GM19372 (cell line): ENCODE measurements around the gene SH3PXD2B.

Source experiments
- ATAC-seq: cut with Tn5 transposase; IDR thresholded peaks from one replicate; pipeline ENCODE4 v1.9.1; 2021; ENCODE audit warnings: mild to moderate bottlenecking, low read depth, moderate library complexity; ENCODE audit not compliant: unreplicated experiment

SH3PXD2B gene

GRCh38 chr5:172455087-172455381, 709 bp upstream of the SH3PXD2B start:
- ATAC-seq, result no peak

- ATAC-seq, result no peak
Observed at GRCh38 chr5:172453986-172454357, 353 bp downstream of the SH3PXD2B start.

GRCh38 chr5:172453206-172453985, 929 bp downstream of the SH3PXD2B start:
- no peak for ATAC-seq

- no peak for ATAC-seq
Observed at GRCh38 chr5:172452398-172453205, 1.7 kb downstream of the SH3PXD2B start.

GRCh38 chr5:172451771-172452197, 2.5 kb downstream of the SH3PXD2B start:
- no peak for ATAC-seq

- ATAC-seq, result no peak
Observed at GRCh38 chr5:172450861-172451695, 3.2 kb downstream of the SH3PXD2B start.

DNA sequence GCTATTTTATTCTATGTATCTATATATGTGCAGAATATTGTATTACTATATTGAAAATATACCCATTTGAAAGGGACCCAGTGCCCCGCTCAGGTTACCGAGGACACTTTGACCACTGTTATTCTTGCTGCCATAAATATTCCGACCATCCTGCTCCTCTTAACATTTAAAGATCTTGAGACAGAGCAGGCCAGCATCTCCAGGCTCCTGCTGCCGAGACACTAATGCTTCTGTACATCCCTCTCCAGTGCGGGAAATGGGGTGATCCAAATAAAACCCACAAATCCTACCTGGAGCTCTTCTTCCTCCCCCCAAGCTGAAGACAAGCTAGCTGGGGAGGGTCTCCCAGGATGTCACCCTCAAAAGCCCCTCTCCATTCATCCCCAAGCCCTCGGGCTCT, 3.9 kb downstream of the SH3PXD2B start:
- no peak for ATAC-seq

- ATAC-seq, result no peak
Observed at GRCh38 chr5:172448999-172449398, 5.3 kb downstream of the SH3PXD2B start.

DNA sequence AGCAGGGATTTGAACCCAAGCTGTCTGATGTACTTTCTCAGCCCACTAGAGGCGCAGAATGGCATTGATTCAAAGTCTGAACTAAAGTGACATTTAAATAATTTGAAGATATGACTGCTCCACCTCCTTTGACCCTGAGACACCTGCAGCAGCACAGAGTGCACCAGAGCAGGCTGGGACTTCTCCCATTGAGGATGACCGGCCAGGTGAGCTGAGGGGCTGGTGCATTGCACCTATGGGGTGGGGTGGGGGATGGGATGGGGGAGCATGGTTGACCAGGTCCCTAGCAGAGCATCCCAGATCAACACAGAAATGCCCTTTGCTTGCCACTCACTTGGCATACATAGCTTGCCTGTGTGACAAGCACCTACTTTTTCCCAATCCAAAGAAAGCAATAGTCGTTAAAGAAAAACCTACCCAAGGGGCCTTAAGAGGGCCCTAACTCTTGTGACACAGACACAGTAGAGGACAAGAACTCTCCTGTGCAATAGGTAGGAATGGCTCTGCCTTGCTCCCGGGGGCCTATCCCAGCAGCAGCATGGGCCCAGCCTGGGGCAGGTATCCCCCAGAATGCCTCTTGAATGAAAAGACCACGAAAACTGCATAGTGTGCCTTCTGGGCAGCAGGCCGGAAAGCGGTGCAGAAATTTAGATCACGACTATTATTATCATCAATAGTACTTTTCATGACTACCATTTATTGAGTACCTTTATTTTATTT, 6.5 kb downstream of the SH3PXD2B start:
- no peak for ATAC-seq

- no peak for ATAC-seq
Observed at GRCh38 chr5:172446336-172447051, 7.8 kb downstream of the SH3PXD2B start.

- no peak for ATAC-seq
Observed at GRCh38 chr5:172445866-172446265, 8.5 kb downstream of the SH3PXD2B start.

DNA sequence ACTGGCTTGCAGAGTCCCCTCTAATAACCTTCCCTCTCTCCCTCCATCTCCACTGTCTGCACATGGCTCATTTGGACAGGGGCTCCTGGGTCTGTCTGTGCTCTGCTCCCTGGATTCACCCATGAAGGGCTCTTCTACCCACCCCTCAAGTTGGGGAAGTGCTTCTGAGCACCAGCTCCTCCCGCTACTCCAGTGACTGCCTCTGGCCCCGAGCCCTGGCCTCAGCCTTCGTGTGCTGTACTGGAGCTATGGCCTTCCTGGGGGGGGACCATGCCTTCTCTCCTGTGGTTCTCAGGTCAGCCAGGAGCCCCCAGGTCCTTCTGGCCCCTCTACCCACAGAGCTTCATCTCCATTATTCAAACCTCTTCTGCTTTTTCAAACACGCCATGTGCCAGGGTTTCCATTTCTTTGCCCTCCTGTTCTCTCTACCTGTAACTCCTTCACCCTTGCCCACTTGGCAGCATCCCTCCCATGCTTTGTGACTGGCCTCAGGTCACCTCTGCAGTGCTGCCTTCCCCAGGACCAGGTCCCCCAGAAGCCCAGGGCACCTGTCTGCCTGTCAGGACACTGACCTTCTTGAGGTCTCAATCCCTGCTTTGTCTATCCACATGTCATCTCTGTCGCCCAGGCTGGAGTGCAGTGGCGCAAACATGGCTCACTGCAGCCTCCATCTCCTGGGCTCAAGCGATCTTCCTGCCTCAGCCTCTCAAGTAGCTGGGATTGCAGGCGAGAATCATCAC, 9.5 kb downstream of the SH3PXD2B start:
- no peak for ATAC-seq

DNA sequence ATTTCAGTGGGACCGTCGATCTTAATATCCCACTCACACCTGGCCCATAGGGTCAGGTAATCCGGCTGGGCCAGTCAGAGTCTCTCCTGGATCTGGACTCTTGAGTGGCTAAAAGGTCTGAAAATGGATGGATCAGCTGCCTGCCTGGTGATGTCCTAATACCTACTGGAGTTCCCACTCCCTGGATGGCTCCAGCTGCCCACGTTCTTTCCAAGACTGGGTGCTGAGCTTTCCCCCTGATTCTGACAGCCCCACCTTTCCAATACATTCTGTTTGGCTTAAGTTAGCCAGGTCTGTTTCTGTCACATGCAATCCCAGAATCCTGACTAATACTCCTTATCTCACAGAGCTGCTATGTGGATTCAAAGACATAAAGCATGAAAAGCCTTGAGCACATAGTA, 10.2 kb downstream of the SH3PXD2B start:
- ATAC-seq, result no peak

GRCh38 chr5:172443441-172444109, 10.8 kb downstream of the SH3PXD2B start:
- ATAC-seq, result no peak

DNA sequence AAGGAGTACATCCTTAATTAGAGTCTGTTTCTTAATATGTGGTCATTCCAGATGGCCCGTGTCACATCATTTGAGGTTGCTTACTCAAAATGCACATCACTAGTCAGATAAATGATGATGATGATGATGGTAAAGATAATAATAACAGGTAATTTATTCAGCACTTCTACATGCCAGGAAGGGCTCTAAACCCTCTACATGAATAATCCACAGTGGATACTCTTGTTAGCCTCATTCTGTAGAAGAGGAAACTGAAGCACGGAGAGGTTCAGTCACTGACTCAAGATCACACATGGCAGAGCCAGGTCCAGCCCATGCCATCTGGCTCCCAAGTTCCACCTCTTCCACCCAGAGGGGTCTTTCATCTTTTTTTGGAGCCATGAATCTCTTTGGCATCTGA, 11.7 kb downstream of the SH3PXD2B start:
- ATAC-seq, result no peak

DNA sequence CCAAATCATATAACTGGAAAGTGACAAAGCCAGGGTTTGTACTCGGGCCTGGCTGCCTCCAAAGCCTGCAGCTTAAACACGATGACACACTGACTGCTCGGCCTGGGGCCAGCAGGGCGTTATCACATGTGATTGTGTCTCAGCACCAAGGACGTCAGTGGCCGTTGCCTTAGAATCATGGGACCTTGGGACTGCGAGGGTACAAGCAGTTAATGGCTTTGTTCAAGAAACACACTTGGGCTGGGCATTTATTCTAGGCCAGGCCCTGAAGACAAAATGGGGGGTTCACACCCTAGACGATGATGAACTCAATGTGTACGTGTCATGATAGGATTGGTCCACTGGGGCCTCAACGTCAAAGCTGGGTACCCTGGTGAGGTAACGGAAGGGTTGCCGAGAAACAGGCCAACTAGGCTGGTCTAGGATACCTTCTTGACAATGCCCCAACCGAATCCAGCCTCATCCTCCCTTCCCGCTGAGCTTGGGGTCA, 13.0 kb downstream of the SH3PXD2B start:
- no peak for ATAC-seq

DNA sequence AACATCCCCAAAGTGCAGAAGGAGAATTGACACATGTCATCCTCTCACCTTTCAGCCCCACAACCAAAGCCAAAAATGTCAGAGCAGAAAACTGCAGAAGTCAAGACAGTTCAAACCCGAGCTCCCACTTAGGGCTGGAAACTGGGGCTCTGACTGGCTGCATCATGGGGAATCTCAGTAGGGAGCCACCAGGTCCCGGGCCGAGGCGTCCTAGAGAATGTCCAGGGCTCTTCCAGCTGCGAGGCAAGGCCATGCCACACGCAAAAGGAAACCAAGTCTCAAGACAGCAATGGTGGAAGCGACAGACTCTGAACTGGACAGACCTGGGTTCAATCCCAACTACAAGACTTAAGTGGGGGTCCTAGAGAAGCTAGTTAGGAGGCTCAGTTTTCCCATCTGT, 13.8 kb downstream of the SH3PXD2B start:
- no peak for ATAC-seq

DNA sequence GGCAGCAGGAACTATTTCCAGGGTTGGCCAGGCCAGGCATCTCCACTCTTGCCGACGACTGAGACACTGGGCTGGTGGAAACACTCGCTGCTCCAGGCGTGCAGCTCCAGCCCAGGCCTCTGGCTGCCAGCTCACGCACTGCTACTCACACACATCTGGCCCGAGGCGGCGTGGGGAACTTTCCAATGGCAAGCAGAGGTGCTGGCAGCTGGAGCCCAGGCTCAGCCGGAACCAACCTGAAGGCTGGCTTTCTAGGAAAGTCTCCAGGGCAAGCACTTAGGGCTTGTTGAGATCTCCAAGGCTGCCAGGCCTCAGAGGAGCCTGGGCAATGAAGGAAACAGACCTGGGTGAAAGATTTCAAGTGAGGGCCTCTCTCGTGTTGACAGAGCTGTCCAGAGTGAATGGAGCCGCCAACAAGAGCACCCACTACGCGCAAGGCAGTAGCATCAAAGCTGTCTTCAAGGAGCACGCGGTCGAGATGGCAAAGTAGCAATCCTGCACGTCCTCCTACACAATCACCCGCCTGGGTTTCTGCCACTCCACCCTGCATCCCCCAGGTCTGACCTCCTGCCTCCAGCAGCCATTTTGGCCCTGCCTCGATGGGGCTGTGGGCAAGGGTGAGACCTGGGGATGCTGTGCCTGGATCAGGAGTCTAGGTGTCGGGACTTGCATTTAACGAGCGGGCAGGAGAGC, 14.4 kb downstream of the SH3PXD2B start:
- no peak for ATAC-seq
